CD4-positive, alpha-beta T cell treated with Interleukin-15 for 4 hours (primary cell): ENCODE results near the gene DNAAF5.

Source experiments
- DNase-seq: peaks from one replicate; pipeline ENCODE4 v3.0.0-alpha.2; 2020; ENCODE audit warnings: low spot score

Gene DNAAF5

DNA sequence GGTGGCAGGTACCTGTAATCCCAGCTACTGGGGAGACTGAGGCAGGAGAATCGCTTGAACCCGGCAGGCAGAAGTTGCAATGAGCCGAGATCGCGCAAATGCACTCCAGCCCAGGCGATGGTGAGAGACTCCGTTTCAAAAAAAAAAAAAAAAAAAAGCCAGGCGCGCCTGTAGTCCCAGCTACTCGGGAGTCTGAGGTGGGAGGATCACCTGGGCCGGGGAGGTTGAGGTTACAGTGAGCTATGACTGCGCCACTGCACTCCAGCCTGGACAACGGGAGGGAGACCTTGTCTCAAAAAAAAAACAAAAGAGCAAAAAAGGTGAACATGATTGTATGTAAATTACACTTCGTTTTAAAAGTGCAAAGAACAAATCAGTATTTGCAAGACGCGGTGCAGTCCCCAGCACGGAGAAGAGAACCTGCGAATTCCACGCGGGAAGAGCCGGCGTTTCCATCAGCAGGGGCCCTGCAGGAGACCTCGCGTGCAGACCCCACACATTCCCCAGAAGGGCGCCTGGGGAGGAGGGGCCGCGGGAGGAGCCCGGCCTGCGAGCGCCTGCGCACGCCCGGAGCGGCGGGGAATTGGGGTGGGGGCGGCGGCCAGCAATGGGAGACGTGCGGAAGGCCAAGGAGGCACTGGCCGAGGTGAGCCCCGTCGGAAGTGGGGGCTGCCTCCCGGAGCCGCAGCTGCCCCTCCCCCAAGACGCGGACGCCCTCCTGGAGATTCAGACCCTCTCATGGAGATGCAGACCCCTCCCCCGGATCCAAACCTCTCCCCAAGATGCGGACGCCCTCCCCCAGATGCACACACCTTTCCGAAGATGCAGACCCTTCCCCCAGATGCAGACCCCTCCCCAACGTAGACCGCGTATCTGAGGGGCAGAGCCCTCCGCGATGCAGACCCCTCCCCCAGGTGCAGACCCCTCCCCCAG lies 89.1 kb downstream of the DNAAF5 start:
- no peak for DNase-seq

DNA sequence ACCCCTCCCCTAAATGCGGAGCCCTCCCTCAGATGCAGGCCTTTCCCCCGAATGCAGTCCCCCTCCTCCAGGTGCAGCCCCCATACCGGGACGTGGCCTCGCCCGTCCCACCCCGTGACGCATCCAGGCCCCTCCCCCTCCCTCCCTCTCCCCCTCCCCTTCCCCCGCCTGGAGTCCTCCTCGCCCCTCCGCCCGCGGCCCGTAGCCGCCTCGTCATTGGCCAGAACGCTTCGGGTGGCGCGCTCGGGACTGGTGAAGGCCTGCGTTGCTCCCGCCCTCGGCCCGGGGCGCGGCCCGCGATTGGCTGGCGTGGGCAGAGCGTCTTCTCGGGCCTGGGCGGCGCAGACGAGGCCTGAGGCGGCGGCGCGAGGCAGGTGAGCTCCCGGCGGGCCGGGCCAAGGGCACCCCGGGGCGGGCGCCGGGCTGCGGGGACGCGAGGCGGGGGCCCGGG lies 89.8 kb downstream of the DNAAF5 start:
- DNase-seq = peak; percentile 98

DNA sequence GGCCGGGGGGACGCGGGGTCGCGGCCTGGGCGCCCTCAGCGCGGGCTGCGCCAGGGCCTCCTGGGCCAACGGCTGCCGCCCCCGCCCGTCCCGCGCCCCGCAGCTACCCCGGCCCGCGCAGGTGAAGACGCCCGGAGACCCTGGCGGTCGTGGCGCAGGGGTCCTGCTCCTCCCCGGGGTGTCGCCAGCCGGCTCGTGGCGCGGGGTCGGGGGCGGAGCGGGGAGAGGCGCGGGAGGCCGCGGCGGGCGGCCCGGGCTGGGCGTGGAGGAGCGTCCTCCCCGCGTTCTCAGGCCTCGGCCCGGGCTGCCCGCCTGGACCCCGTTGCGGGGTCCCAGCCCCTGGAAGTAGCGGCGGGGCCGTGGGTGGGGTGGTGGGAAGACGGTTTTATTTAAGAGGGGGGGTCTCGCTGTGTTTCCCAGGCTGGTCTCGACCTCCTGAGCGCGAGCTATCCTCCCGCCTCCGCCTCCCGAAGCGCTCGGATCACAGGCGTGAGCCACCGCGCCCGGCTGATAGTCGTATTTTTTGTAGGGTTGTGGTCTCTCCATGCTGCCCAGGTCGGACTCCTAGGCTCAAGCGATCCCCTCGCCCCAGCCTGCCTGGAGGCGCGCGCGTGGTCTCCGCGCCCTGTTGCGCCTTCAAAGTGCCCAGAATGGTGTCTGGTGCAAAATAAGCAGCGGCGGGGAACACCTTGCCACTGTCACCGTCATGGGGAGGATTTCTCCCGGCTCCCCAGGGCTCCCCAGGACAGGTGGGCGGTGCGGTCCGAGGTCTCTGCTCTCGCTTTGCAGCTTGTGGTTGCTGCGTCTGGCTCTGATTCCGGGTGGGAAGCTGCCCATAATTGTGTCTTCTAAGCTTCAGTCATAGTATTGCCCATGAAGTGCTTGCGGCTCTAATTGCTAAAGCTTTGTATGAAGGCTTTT lies 90.5 kb downstream of the DNAAF5 start:
- DNase-seq = no peak

DNA sequence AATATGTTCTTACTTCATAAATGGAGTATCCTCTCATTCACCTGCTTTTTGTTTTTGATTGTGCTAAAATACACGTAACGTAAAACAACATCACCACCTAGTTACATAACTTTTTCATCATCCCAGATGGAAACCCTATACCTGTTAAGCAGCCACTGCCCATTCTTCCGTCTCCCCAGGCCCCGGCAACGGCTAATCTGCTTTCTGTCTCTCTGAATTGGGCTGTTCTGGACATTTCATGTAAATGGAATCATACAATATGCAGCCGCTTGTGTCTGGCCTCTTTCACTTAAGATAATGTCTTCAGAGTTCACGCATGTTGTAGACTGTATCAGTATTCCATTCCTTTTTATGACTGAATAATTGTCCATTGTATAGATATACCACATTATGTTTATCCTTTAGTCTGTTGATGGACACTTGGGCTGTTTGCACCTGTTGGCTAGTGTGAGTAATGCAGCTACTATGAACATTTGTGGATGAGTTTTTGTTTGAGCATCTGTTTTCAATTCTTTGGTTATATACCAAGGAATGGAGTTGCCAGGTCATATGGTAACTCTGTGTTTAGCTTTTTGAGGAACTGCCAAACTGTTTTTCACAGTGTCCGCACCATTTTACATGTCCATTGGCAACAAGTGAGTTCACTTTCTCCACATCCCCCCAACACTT lies 91.7 kb downstream of the DNAAF5 start:
- DNase-seq = no peak

DNA sequence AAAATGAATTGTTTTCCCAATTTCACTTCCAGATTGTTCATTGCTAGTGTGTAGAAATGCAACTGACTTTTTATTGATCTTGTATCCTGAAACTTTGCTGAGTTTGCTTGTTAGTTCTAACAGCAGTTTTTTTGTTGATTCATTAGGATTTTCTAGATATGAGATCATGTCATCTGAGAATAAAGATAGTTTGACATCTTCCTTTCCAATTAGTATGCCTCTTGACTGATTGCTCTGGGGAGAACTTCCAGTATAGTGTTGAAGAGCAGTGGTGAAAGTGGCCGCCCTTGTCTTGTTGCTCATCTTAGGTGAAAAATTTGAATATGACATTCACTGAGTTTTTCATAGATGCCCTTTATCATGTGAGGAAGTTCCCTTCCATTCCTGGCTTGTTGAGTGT lies 93.8 kb downstream of the DNAAF5 start:
- DNase-seq = no peak

DNA sequence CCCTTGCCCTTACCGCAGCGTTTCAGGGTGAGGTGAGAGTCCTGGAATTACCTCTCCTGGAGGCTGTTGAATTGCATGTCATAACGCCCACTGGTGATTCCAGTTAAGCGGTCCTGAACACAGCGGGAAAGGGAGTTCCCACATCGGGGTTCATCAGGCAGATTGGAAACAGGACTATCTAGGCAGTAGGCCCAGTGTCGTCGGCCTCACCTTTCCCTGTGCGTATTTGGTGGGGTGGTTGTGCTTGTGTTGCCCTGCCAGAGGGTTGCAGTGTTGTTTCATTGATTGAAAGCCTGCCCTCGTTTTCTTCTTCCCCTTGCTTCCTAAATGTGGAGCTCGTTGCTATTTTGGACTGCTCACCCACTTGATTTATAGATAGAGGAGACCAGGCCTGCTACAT lies 95.2 kb downstream of the DNAAF5 start:
- no peak for DNase-seq

DNA sequence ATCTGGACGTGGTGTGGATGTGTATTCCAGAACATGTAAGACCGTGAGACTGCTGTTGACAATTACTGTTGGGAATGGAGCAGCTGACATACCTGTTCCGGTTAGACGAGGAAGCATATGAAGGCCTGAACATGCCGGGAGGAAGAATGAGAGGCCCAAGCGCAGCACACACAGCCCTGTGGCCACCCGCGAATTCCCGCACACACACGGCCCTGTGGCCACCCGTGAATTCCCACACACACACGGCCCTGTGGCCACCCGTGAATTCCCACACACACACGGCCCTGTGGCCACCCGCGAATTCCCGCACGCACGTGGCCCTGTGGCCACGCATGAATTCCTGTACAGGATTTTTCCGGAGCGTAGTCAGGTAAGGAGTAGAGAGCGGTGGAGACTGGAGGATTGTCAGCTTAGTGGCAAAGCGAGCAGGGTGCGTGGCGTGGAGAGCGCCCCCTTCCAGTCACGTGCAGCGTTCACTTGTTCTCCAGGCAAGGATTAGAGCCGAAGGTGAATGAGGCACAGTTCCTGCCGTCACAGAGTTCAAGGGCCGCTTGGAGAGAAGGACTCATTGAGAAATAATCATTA lies 96.3 kb downstream of the DNAAF5 start:
- no peak for DNase-seq

DNA sequence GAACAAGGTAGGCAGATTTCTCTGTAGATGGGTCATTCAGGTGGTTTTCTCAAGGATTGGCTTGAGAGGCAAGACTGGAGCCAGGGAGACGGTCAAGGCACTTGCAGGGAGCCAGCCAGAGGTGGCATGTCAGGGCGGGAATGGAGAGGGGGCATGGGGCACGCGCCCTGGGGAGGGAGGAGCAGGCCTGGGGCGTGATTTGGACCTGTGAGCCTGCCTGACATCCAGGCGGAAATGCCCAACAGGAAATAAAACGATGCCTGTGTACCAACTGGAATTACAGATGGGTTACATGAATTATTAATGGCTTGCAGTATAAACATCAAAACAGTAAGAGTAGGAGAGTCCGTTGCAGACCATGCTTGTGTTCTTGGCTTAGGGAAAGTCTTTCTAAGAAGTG lies 97.2 kb downstream of the DNAAF5 start:
- DNase-seq = no peak

DNA sequence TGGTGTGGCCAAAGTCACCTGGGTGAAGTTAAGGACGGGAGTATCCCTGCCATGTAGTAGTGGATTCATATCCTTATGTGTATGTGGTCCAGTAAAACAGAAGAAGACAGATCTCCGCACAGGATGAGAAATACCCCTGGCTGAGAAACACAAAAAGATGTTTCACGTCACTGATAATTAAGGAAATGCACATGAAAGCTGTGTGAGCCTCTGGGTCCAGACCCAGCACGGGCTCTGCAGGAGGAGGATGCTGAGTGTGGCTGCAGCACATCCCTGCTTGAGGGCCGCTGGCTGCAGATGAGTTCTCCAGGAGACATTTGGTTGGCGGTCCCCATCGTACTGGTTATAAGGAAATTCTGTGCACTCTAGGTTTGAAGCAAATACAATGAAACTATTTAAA lies 97.6 kb downstream of the DNAAF5 start:
- no peak for DNase-seq

DNA sequence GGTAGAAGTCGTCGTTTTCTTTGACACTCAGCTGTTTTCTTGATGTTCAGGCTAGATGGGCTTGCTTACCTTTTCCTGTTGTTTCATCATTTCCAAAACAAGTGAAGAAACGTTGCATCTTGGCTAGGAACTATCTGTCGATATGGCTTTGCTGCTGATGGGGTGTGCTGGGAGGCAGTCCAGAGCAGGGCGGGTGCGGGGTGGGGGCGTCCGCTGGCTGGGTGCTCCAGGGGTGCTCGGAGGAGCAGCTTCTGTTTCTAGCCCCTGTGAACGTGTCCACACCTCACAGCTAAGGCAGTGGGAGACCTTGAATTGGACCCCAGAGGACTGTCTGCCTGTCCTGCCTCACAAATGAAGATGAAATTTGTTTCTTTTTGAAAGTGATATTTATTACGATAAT lies 98.2 kb downstream of the DNAAF5 start:
- DNase-seq = no peak

DNA sequence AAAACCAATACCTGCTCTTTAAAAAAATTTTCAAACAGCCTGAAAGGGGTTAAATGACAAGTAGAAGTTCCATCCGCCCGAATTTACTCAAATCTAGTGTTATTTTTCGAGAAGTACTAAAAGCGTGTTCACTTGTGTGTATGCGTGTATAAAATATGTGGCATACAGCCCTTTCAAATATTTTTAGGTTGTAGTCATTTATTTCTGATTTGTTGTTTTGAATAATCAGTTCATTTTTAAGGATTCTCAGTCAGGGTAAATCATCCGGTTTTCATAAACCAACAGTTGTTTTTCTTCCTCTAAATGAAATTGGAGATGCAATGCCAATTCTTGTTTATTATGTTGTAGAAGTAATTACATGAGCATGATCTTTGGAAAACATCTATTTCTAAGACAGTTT lies 98.9 kb downstream of the DNAAF5 start:
- DNase-seq = no peak

DNA sequence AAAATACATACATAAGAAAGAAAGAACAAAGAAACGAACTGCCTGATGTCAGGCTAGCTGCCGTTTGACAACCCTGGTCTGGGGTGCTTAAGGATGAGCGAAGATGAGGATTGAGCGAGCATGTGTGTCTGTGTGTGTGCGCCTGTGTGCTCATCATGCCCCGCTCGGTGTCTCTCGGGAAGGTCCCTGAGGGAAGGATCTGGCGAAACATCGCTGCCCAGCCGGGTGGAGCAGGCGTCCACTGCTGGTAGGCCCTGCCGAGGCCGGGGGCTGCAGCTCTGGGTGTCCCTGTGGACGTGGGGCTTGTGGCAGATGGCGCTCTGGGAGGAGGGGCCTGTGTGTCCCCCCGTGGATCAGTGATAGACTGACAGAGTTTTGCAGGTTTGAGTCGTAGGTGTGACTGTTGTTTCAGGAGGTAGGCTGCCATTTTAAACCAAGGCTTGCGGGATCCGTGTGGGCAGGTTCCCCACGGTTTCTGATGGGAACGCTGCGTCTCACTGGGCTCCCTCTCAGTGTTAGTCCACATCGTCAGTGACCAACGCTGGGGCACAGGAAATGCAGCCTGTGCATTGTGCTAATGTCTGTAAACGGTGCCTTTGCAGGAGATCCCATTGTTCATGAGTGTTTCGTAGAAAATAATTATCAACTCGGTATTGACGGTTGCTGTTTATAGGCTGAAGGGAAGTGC lies 99.9 kb downstream of the DNAAF5 start:
- DNase-seq = no peak

DNA sequence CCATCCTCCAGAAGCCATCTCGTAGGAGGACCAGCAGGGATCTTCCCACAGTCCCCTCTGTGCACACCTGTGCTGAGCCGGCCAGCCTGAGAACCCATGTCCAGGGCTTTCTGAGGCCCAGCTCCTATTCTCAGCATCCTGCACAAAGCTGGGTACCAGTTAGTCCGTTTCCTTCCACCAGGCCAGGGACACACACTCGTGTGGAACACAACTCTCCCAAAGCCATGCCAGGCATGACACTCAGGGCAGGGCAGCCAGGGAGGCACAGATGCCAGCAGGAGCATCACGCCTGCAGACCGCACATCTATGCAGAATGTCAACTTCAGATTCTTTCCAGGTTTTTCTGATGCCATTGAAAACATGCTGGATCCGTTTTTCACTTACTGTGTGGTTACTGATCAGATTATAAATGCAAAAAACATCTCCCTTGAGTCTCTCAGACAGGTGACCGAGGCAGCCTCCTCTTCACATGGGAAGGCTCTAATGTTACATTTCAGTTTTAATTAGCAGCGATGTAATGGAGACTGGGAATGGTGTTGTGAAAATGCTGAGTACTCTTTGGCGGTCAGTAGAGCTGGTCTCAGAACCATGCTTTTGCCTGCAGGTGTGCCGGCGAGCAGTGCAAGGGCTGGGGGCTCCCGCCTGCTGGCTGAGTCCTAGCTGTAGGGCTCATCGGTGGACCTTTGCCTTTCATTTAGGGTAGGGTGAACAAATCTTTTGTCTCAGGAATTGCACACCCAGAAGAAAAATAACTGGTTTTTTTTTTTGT lies 102.5 kb downstream of the DNAAF5 start:
- DNase-seq = no peak

DNA sequence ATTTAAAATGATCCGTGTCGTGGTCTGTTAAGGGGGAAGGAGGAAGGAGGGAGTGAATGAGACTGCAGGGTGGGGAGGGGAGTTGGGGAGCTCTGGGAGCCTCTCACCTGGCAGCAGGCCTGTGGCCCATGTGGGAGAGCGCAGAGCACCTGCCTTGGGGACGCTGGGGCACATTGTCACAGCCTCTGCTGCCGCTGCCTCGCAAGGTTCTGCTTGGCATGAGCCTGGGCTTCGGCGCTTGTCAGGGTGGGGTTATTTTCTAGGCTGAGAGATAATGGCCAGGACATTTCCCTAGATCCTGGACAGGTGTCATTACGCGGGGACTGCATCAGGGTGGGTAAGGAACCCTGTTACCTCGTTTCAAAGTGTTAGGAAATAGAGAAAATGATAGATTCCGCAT lies 103.6 kb downstream of the DNAAF5 start:
- no peak for DNase-seq

DNA sequence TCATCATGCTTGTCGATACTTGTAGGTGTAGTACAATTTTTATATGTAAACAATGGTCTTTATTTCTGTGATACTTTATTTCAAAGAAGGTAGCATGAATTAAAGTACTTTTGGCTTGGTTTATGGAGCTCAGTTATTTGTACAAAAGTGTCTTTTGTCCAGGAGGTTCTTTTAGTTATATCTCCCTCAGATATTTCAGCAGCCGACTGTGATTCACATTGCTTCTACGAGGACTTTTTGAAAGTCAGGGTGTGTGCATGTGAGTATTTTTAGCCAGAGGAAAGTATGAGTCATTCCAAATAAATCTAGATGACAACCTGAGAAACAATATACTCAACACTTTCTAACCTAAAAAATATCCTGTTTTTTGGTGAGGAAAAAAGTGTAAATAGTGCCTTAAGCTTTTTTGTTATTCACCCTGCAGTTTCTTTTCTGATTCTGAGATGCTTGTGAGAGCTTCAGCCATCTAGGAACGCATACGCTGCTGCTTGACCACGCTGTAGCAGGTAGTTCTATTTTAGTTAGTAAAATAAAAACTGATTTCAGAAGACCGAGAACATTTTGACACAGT lies 105.2 kb downstream of the DNAAF5 start:
- peak; percentile 78 for DNase-seq

DNA sequence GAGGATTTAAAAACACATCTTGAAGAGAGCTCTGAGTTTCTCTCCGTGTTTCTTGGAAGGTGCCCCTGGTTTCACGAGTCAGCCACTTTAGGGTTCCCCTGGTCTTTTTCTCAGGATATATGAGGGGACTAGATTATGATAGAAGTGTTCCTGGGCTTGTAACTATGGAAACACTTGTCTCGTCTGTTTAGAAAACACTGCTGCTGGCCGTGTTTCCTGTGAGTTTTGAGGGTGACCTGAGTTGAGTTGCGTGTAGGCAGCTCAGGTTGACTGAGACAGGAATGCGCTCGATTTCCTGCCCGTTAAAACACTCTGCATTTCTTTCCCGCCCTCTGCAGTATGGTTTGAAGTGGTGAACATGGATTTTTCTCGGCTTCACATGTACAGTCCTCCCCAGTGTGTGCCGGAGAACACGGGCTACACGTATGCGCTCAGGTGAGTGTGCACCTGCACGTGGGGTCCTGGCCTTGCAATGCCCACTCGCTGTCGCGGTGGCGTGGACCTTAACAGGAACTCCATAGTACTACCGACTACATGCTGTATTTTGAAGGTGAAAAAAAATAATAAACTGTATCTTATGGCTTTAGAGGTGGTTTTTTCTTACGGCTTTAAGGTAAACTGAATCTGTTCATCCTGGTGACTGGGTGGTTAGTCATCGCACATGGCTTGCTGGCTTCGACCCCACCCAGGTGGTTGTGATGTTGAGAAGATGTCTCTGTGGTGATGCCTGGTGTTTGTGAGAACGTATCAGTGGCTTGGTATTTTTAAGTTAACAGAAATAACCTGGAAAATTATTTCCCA lies 105.9 kb downstream of the DNAAF5 start, which contains the start of gene SUN1:
TSS of gene SUN1 (plus strand) at position 310 of the 801 bp plus-strand sequence. CDS start at position 359, 49 bp downstream.
- peak; percentile 86 for DNase-seq

DNA sequence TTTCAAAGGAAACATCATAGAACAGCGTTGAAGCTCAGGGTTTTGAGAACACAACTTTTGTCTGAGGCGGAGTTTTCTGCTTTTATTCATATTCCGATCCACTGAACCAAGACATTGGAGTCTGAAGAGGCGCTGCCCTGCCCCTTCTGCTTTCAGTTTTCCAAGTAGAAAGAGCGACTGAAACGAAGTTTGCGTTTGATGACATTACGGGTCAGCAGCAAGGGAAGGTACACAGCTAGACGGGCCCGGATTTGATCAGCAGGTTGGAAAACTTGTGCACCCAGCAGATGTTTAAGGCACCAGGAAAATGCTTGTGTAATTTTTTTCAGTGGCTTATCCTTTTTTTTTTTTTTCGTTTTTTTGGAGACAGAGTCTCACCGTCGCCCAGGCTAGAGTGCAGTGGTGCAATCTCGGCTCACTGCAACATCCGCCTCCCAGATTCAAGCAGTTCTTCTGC lies 106.5 kb downstream of the DNAAF5 start:
- no peak for DNase-seq

DNA sequence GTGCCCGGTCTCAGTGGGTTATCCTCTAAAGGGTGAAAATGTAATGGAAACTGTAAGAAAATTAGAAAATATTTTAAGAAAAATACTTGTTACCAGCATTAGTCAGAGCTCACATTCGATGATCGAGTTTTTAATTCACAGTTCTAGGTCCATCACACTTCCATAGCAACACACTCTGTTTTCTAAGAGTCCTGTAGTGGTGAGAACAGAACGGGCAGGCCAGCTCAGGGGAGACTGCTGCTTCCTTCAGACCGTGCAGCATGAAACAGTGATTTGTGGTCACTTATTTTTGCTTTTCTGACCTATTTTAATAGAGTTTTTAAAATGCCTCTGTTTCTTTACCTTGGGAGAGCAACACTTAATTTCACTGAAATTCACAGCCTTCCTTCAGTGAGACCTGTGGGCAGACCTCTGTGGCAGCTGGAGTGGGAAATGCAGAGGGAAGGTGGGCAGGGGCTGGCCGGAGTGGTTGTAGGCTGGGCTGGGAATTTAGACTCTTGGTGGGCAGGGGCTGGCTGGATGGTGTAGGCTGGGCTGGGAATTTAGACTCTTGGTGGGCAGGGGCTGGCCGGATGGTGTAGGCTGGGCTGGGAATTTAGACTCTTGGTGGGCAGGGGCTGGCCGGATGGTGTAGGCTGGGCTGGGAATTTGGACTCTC lies 107.2 kb downstream of the DNAAF5 start:
- DNase-seq = no peak

DNA sequence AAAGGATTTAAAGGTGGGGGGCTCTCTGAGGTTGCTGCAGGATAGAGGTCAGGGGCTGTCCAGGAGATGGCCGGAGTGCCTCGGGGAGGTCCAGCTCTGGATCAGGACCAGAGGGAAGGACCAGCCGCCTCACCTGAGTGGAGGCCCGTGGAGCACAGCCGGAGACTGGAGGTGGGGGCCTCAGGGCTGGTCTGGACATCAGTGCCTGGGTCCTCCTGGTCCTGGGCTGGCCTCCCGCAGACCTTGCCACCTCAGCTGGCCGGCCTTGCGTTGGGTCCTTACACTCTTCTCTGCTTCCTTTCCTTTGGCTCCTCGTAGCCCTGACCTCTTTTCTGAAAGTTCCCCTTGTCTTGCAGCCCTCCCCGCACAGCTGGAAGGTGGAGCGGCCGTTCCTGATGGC lies 107.8 kb downstream of the DNAAF5 start:
- DNase-seq = no peak
